Keratinocyte (primary cell): Measurements from ENCODE around the gene PTPRF.

ENCODE experiments used
- EZH2 ChIP-seq: IDR thresholded peaks from one replicate; pipeline ENCODE4 v1.6.1; 2012; ENCODE audit warnings: inconsistent platforms, mild to moderate bottlenecking, low read length, moderate library complexity
- TF ChIP-seq, protein P1 (sequence below), 3 experiments: IDR thresholded peaks in 1 of 3; conservative IDR thresholded peaks in 1 of 3; optimal IDR thresholded peaks in 1 of 3; 2 replicates in 2 of 3; 3 replicates in 1 of 3; pipeline versions ENCODE3 to v1.5.1; 2011; ENCODE audit warnings: low read length in 3 of 3, mild to moderate bottlenecking in 3 of 3, moderate library complexity in 2 of 3, control low read depth in 1 of 3, inconsistent platforms in 1 of 3; ENCODE audit not compliant: insufficient read depth in 2 of 3; ENCODE audit errors: extremely low read depth in 1 of 3

DNA sequence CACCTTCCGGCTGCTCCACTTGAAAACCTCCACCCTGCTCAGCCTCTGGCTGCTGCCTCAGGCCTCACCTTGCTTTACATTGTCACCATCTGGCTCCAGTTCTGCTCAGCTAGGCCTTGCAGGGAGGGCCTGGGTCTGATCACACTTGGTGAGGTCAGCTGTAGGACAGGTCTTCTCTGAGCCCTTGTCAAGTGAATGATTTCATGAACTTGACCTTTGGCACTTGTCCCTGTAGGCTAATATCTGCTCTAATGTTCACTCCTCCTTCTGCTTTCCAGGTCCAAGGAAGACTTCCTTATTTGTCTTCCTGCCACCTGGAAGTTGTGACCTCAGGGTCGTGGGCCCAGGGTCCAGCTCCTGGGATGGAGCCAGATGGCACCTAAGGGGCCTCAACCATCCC, 41.4 kb downstream of the PTPRF start:
- TF ChIP-seq, protein P1, sequence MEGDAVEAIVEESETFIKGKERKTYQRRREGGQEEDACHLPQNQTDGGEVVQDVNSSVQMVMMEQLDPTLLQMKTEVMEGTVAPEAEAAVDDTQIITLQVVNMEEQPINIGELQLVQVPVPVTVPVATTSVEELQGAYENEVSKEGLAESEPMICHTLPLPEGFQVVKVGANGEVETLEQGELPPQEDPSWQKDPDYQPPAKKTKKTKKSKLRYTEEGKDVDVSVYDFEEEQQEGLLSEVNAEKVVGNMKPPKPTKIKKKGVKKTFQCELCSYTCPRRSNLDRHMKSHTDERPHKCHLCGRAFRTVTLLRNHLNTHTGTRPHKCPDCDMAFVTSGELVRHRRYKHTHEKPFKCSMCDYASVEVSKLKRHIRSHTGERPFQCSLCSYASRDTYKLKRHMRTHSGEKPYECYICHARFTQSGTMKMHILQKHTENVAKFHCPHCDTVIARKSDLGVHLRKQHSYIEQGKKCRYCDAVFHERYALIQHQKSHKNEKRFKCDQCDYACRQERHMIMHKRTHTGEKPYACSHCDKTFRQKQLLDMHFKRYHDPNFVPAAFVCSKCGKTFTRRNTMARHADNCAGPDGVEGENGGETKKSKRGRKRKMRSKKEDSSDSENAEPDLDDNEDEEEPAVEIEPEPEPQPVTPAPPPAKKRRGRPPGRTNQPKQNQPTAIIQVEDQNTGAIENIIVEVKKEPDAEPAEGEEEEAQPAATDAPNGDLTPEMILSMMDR (optimal IDR thresholded peaks at IDR 0.05 in 1 of 3, IDR thresholded peaks at IDR 0.05 in 1 of 3, conservative IDR thresholded peaks at IDR 0.05 in 1 of 3; ENCODE audit: extremely low read depth in 1 of 3, insufficient read depth in 2 of 3, low read length in 3 of 3): no peak
- no peak for TF ChIP-seq EZH2
